Activated CD4-positive, alpha-beta memory T cell treated with anti-CD3 and anti-CD28 coated beads for 36 hours (primary cell): Measurements from ENCODE around the gene BLVRA. TPM values are rescaled to one million over a fixed set of nuclear protein-coding genes. Genes with fewer than 3 reads are reported as not detected.
"Not testable (repeated sequence)": the region's sequence is repeated elsewhere in the genome, so short reads cannot be mapped to it uniquely, and the experiment has no call there.

Source experiments
- CTCF ChIA-PET: fragments of 350-600 bp; sonication (Branson Sonifier 250); formaldehyde crosslinking; loops from one replicate; lab custom pipeline; 2021; ENCODE audit warnings: antibody characterized with exemption, inconsistent platforms; lab: Charles Lee
- POLR2A ChIA-PET: fragments of 350-600 bp; sonication (Branson Sonifier 250); formaldehyde crosslinking; loops from one replicate; lab custom pipeline; 2021; ENCODE audit warnings: antibody characterized with exemption; lab: Charles Lee
- DNase-seq: peaks from one replicate; pipeline ENCODE4 v3.0.0-alpha.2; 2020
- H3K27ac Mint-ChIP-seq: one replicate; pipeline ENCODE4 v1.8.0; 2021; ENCODE audit warnings: mixed read lengths
- H3K27me3 Mint-ChIP-seq: one replicate; pipeline ENCODE4 v1.8.0; 2021; ENCODE audit warnings: mixed read lengths
- H3K36me3 Mint-ChIP-seq: one replicate; pipeline ENCODE4 v1.8.0; 2021; ENCODE audit warnings: mixed read lengths
- H3K4me1 Mint-ChIP-seq: one replicate; pipeline ENCODE4 v1.8.0; 2021; ENCODE audit warnings: low read depth, mixed read lengths
- H3K4me3 Mint-ChIP-seq: one replicate; pipeline ENCODE4 v1.8.0; 2021; ENCODE audit warnings: mild to moderate bottlenecking, mixed read lengths
- H3K9me3 Mint-ChIP-seq: one replicate; pipeline ENCODE4 v1.8.0; 2021; ENCODE audit warnings: mixed read lengths
- intact Hi-C: fragments of 100-400 bp; cut with micrococcal nuclease; formaldehyde crosslinking; loops from one replicate; pipeline ENCODE4 v1.15.1; 2023
- total RNA-seq, 2 experiments: library from RNA; stranded (reverse); gene quantifications; one replicate each; pipeline ENCODE4 v1.2.3, GENCODE V29; 2021

Gene BLVRA
- total RNA-seq, 2 experiments from 2014 or later, result 46.1 to 47.4 TPM

GRCh38 chr7:43769791-43770465, 11.4 kb downstream of the BLVRA start:
- H3K36me3 Mint-ChIP-seq, result peaks cover 16% of the 10 kb centered on the region
- no peak overlapping the region for H3K27ac Mint-ChIP-seq
- no peak for DNase-seq
- ChIA-PET CTCF (no interaction called here), POLR2A (no interaction called here)
- intact Hi-C loops, result no loop called here
- H3K4me3 Mint-ChIP-seq, result no peak overlapping the region
- no peaks in the 10 kb centered on the region for H3K27me3 Mint-ChIP-seq
- peaks cover 3% of the 10 kb centered on the region for H3K9me3 Mint-ChIP-seq
- H3K4me1 Mint-ChIP-seq, result peaks cover 2% of the 10 kb centered on the region

GRCh38 chr7:43771128-43771527, 12.6 kb downstream of the BLVRA start:
- peaks cover 2% of the 10 kb centered on the region for H3K4me1 Mint-ChIP-seq
- ChIA-PET CTCF (interaction anchor here (0.9 kb wide), 1 partner anchor 67 kb away, joined by 3 read pairs; no protein-coding TSS in a partner anchor), POLR2A (no interaction called here)
- H3K36me3 Mint-ChIP-seq, result peaks cover 17% of the 10 kb centered on the region
- no peaks in the 10 kb centered on the region for H3K27me3 Mint-ChIP-seq
- intact Hi-C loops, result no loop called here
- H3K27ac Mint-ChIP-seq, result no peak overlapping the region
- no peak for DNase-seq
- H3K4me3 Mint-ChIP-seq, result no peak overlapping the region
- H3K9me3 Mint-ChIP-seq, result peaks cover 6% of the 10 kb centered on the region

GRCh38 chr7:43771573-43771972, 13.1 kb downstream of the BLVRA start:
- ChIA-PET POLR2A (no interaction called here), CTCF (no interaction called here)
- H3K4me1 Mint-ChIP-seq, result peaks cover 2% of the 10 kb centered on the region
- peaks cover 9% of the 10 kb centered on the region for H3K9me3 Mint-ChIP-seq
- DNase-seq, result no peak
- no peak overlapping the region for H3K4me3 Mint-ChIP-seq
- H3K36me3 Mint-ChIP-seq, result peaks cover 21% of the 10 kb centered on the region
- no peak overlapping the region for H3K27ac Mint-ChIP-seq
- no peaks in the 10 kb centered on the region for H3K27me3 Mint-ChIP-seq
- intact Hi-C loops, result no loop called here

GRCh38 chr7:43773268-43773667, 14.8 kb downstream of the BLVRA start:
- H3K9me3 Mint-ChIP-seq, H3K4me1 Mint-ChIP-seq, CTCF ChIA-PET, H3K27me3 Mint-ChIP-seq, POLR2A ChIA-PET, H3K4me3 Mint-ChIP-seq, H3K27ac Mint-ChIP-seq, DNase-seq, intact Hi-C loops: not testable (repeated sequence)
- H3K36me3 Mint-ChIP-seq, result peaks cover 22% of the 10 kb centered on the region

GRCh38 chr7:43775255-43775654, 16.8 kb downstream of the BLVRA start:
- CTCF ChIA-PET, H3K27ac Mint-ChIP-seq, H3K27me3 Mint-ChIP-seq, H3K4me1 Mint-ChIP-seq, H3K4me3 Mint-ChIP-seq, DNase-seq, POLR2A ChIA-PET, intact Hi-C loops, H3K9me3 Mint-ChIP-seq: not testable (repeated sequence)
- H3K36me3 Mint-ChIP-seq, result peaks cover 26% of the 10 kb centered on the region

- CTCF ChIA-PET, POLR2A ChIA-PET, DNase-seq, H3K27me3 Mint-ChIP-seq, H3K9me3 Mint-ChIP-seq, H3K4me1 Mint-ChIP-seq, H3K4me3 Mint-ChIP-seq, intact Hi-C loops, H3K27ac Mint-ChIP-seq: not testable (repeated sequence)
- peaks cover 17% of the 10 kb centered on the region for H3K36me3 Mint-ChIP-seq
Observed at GRCh38 chr7:43778293-43779044, 20.0 kb downstream of the BLVRA start.

- ChIA-PET CTCF (no interaction called here), POLR2A (no interaction called here)
- H3K27ac Mint-ChIP-seq, result no peak overlapping the region
- H3K36me3 Mint-ChIP-seq, result peaks cover 15% of the 10 kb centered on the region
- intact Hi-C loops, result no loop called here
- no peak for DNase-seq
- H3K4me3 Mint-ChIP-seq, result no peak overlapping the region
- peaks cover 15% of the 10 kb centered on the region for H3K4me1 Mint-ChIP-seq
- peaks cover 6% of the 10 kb centered on the region for H3K9me3 Mint-ChIP-seq
- no peaks in the 10 kb centered on the region for H3K27me3 Mint-ChIP-seq
Observed at GRCh38 chr7:43779045-43779812, 20.7 kb downstream of the BLVRA start.

- intact Hi-C loops, result no loop called here
- no peak overlapping the region for H3K27ac Mint-ChIP-seq
- DNase-seq, result no peak
Observed at GRCh38 chr7:43781726-43782607, 23.5 kb downstream of the BLVRA start.

GRCh38 chr7:43782768-43783555, 24.5 kb downstream of the BLVRA start:
- Mint-ChIP-seq H3K4me1 (peaks cover 21% of the 10 kb centered on the region), H3K4me3 (no peak overlapping the region), H3K9me3 (no peaks in the 10 kb centered on the region), H3K27me3 (no peaks in the 10 kb centered on the region), H3K36me3 (peaks cover 8% of the 10 kb centered on the region), H3K27ac (no peak overlapping the region)
- POLR2A ChIA-PET, result no interaction called here
- intact Hi-C loops, result no loop called here
- DNase-seq, result no peak
- CTCF ChIA-PET, result no interaction called here

More at GRCh38 chr7:43781726-43782607, 23.5 kb downstream of the BLVRA start:
- CTCF ChIA-PET, result interaction anchor here (0.8 kb wide), 1 partner anchor 61 kb away, joined by 4 read pairs; no protein-coding TSS in a partner anchor
- H3K4me3 Mint-ChIP-seq, result no peak overlapping the region
- peaks cover 21% of the 10 kb centered on the region for H3K4me1 Mint-ChIP-seq
- peaks cover 10% of the 10 kb centered on the region for H3K36me3 Mint-ChIP-seq
- POLR2A ChIA-PET, result no interaction called here
- no peaks in the 10 kb centered on the region for H3K27me3 Mint-ChIP-seq
- H3K9me3 Mint-ChIP-seq, result no peaks in the 10 kb centered on the region

- ChIA-PET POLR2A (interaction anchor here (0.6 kb wide), 1 partner anchor 18 kb away, joined by 4 read pairs; no protein-coding TSS in a partner anchor), CTCF (no interaction called here)
- no peak overlapping the region for H3K27ac Mint-ChIP-seq
- no peaks in the 10 kb centered on the region for H3K27me3 Mint-ChIP-seq
- H3K4me3 Mint-ChIP-seq, result no peak overlapping the region
- H3K4me1 Mint-ChIP-seq, result peaks cover 17% of the 10 kb centered on the region
- no peak for DNase-seq
- H3K9me3 Mint-ChIP-seq, result no peaks in the 10 kb centered on the region
- peaks cover 7% of the 10 kb centered on the region for H3K36me3 Mint-ChIP-seq
- intact Hi-C loops, result no loop called here
Observed at GRCh38 chr7:43784030-43784584, 25.6 kb downstream of the BLVRA start.
